Forelimb muscle (tissue), 1 donor: ENCODE results near the gene MAP7D2. TPM values are rescaled to one million over a fixed set of nuclear protein-coding genes. Genes with fewer than 3 reads are reported as not detected.
A peak's percentile ranks its signal among the peaks of the same experiment; 100 is the strongest.

Source experiments
- DNase-seq: peaks from one replicate; pipeline ENCODE4 v3.0.0-alpha.2; 2013; ENCODE audit warnings: low read depth
- polyA plus RNA-seq: library from polyadenylated mRNA; unstranded; fragments of 120-200 nt; gene quantifications from one replicate; pipeline ENCODE4 v1.2.1, GENCODE V29; 2013; ENCODE audit not compliant: insufficient read length

MAP7D2 gene
- polyA plus RNA-seq, 1 donor = 0.63 TPM

DNA sequence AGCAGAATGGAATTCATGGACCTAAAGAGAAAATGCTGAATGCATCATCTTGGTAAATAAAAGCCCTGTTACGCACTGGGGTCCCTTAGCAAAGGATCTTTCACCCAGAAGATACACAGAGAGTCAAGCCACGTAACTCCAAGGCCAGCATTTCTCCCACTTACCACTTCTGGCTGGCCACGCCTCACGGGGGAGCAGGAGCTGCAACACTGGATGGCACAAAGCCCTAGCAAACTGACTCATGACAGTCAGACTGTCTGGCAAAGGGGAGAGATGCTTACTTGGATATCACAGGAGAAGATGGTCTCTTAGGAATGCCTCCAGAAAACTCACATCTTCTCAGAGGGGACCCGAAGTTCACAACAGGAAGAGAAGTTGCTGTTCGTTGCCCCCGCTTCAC is 74.5 kb downstream of the MAP7D2 start:
- no peak for DNase-seq

DNA sequence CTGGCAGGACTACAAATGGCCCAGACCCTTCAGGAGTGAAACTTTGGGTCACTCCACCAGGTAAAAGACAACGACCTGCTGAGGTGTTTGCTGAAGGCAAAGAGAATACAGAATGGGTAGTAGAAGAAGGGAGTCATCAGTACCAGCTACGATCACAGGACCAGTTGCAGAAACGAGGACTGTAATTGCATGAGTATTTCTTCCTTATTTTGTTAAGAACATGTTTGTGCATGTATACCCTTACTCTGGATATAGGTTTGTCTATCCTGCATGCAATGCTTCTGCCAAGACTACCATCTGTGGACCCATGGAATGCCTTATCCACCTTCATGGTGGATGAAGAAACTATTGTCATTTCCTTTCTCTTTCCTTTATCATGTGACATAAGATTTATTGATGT is 77.7 kb downstream of the MAP7D2 start:
- no peak for DNase-seq

DNA sequence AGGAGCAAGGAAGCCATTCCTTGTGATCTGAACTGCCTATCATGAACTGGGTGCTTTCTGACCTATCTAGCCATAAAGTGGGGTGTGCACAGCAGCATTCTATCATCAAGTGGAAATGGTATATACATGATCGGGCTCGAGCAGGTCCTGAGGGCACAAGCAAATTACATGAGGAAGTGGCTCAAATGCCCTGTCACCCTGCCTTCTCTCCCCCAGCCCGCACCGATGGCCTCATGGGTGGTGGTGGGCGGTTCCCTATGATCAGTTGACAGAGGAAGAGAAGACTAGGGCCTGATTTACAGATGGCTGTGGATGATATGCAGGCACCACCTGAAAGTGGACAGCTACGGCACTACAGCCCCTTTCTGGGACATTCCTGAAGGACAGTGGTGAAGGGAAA is 79.5 kb downstream of the MAP7D2 start:
- DNase-seq = no peak

GRCh38 chrX:20032201-20032600 is 84.5 kb downstream of the MAP7D2 start:
- DNase-seq = no peak

- DNase-seq = no peak
Measured at GRCh38 chrX:20029728-20030127, 87.0 kb downstream of the MAP7D2 start.

GRCh38 chrX:20028588-20028987 is 88.1 kb downstream of the MAP7D2 start:
- no peak for DNase-seq

- DNase-seq = no peak
Measured at GRCh38 chrX:20026278-20026677, 90.4 kb downstream of the MAP7D2 start.

- no peak for DNase-seq
Measured at GRCh38 chrX:20019672-20020365, 96.9 kb downstream of the MAP7D2 start.

- no peak for DNase-seq
Measured at GRCh38 chrX:20016616-20016945, 100.1 kb downstream of the MAP7D2 start.

DNA sequence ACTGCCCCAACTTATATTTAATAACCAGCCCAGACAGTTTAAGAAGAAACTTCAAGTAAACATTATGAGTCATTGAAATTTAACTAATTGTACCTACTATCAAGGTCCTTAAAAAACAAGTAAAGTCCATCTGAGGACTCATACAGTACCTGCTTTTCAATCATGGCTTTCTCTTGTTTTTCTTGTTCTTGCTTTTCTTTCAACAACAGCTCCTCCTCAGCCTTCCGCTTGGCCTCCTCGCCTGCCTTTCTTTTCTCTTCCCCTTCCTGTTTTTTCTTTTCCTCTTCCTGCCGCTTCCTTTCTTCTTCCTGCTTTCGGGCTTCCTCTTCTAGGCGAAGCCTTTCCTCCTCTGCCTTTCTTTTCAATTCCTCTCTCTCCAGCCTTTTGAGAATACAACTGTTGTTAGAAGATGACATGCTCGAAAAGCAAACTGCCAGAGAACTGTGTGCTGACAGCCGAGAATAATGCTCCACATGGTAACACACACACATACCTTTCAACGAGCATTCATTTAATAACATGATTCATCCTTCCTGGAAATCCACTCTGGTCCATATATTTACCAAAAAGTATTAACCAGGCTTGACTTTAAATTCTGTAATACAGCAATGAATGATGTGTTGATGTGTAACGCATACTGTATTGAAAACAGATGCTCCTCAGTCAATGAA is 100.6 kb downstream of the MAP7D2 start:
- peak; percentile 14 for DNase-seq

DNA sequence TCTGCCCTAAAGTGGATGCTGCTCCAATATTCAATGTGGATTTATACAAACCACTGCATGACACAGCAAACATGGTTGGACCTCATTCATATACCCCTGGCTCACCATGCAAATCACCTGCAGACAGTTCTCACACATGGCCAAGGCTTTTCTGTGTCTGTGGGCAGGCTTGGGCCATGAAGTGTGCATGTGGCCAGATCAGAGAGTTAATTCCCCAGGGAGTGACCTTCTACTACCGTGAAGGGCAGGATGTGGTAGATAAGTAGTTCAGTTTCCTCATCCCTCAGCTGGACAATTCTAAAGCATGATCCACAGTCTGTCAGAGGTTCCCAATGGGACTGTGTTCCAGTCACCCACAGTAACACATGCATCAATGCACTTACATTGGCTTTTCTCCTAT is 101.3 kb downstream of the MAP7D2 start:
- no peak for DNase-seq

- DNase-seq = no peak
Measured at GRCh38 chrX:20011608-20012007, 105.1 kb downstream of the MAP7D2 start.

DNA sequence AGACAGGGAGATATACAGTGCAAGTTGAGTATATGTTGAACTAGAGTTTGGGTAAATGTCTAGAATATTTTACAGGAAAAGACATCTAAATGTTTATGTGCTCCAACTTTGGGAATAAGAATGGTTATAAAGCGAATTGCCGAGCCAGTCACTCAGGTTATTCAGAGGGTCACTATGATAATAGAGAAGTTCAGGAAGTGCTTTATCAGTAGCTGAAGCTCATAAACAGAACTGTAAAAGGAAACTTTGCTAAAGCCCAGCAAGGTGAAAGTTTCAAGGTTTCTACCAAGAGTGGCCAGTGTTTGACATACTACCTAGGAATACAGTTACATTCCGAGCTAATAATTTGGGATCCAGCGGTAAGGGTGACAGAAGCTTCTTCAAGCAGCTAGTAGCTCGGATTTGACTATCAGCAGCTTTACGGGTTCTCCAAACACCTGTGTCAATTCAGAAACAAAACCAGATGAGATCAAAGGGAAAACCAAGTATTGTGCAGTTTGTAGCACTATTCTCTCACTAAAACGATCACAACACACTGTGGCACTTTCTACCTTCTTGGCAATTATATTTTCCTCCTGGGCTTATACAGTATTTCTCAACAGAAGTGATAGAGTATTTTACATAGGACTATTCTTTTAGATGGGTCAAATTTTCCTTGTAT is 108.6 kb downstream of the MAP7D2 start:
- no peak for DNase-seq

DNA sequence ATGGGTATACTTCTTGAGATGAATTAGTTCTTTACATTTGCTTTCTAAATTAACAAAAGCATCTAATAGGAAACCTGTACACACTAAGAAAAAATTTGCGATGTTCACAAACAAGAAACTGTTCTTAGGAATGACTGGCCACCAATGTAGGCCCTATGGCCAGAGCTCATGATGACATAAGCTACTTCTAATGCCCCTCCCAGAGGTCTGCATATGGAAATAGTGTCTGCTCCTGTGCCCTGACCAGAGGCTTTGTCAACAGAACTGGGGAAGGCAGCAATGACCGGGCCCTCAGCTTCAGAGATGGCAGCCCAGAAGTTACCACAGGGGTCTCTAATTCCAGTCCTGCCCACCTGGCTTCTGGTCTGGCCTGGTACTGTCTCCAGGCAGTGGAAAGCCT is 110.8 kb downstream of the MAP7D2 start:
- DNase-seq = no peak

- DNase-seq = no peak
Measured at GRCh38 chrX:20001588-20001987, 115.1 kb downstream of the MAP7D2 start.

DNA sequence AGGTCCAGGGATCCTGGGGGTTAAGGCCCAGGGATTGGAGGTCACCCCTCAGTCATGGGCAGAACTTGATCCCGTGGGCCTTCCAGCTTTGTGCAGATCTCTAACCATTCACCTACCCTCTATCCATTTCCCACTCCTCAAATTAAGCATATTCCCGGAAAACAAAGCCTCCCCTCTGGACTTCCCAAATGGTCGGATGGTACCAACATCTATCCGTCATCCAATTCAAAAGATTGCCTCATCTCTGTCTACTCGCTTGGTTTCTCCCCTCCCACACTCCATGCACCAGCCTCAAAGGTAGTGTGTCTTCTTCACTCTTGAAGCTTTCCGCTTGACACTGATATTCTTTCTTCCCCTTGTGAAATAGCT is 125.4 kb downstream of the MAP7D2 start:
- DNase-seq = no peak

DNA sequence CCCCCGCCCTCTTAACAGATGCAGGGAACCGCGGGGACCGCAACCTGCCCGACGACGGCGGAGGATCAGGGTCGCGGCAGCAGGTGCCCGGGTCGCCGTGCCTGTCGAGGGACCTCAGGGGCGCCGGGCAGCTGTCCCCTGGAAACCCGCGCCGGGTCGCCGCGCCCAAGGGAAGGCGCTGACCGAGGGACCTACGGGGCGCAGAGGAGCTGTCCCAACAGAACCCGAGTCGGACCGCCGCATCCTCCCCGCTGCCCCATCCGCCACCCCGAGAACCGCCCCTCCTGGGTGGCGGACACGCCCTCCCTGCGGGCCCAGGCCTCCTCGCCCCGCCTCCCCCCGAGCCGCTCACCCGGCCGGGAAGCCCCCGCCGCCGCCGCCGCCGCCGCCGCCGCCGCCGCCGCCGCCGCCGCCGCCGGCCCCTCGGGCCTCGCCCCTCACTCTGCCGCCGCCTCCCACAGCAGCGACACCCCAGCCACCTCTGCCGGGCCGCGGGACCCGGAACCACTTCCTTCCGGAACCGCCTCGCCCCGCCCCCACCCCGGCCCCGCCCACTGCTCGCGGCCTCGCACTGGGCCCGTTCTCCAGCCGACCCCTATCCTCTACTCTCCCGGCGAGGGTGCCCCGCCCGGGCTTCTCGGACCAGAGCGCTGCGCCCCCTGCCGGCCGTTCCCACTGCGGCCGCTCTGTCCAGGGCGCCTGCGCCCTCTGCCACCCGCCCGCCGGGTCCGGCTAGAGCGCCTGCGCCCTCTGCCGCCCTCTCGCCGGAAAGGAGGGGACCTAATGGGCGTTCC is 126.0 kb downstream of the MAP7D2 start, which contains the start of gene BCLAF3:
Gene BCLAF3, minus strand, starts transcription at position 506 of the 794 bp plus-strand sequence. CDS start 20,797 bp downstream, outside the sequence.
- peak; percentile 34 for DNase-seq

DNA sequence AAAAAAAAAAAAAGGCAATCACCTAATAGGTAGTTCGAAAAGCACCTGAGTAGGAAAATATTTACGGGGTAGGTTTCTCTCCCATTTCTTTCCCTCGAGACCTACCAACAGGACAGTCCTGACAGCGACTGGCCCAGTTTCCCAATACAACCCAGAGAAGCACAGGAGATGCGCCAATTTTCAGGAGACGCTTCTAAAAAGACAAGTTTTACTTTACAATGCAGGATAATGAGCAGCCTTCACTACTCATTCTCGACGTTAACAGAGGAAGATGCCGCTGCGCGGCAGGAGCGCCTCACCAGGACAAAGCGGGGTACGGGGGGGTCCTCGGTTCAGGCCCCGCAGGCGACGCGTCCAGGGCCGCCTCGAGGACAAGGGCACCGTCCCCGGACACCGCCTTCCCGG is 126.6 kb downstream of the MAP7D2 start:
- no peak for DNase-seq

GRCh38 chrX:19987856-19988255 is 128.9 kb downstream of the MAP7D2 start:
- DNase-seq = no peak

DNA sequence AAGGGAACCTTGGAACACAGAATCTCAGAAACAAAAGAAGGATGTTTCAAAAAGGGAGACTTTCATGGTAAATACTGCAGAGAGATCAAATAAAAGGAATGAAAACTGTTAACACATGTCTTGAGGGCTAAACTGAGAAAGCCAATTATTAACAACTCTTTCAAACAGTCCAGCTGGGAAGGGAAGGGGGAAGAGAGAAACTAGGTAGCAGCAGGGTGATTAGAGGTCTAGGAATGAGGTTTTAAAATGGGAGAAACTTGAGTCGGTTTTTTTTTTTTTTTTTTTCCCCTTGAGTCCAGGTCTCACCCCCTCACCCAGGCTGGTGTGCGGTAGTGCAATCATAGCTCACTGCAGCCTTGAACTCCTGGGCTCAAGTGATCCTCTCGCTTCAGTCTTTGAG is 130.2 kb downstream of the MAP7D2 start:
- no peak for DNase-seq

DNA sequence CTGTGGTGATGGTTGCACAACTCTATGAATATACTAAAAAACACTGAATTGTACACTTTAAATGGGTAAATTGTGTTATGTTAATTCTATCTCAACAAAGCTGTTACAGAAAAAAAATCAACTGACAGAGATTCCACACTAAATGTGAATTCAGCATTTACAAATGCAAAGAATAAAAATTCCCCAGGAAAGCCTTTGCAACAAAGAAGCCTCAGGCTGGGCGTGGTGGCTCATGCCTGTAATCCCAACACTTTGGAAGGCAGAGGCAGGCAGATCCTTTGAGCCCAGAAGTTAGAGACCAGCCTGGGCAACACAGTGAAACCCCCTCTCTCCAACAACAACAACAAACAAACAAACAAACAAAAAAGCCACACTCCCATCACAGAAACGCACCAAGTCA is 134.8 kb downstream of the MAP7D2 start:
- DNase-seq = no peak

- DNase-seq = no peak
Measured at GRCh38 chrX:19975845-19976244, 140.9 kb downstream of the MAP7D2 start.
